ENCODE data around the gene BANF1. TPM values are rescaled to one million over a fixed set of nuclear protein-coding genes. Genes with fewer than 3 reads are reported as not detected.

Gene BANF1
- total and polyA plus RNA-seq, 9 of the 15 experiments (the other 6 are each of a cell fraction or from before 2014, with no cell fraction given), result 108 to 651 (median 263) TPM

- TF ChIP-seq GTF3C2 (IDR thresholded peaks at IDR 0.05; ENCODE audit: borderline replicate concordance, extremely low read depth, insufficient read length), result no peak
- TF ChIP-seq HDGF (IDR thresholded peaks at IDR 0.05), result no peak
- peak; percentile 72 for TF ChIP-seq LCOR (CRISPR knock-in tag; IDR thresholded peaks at IDR 0.05)
- peak; percentile 97 for TF ChIP-seq DIDO1 (tag; IDR thresholded peaks at IDR 0.05; ENCODE audit: low read depth)
- no peak for TF ChIP-seq HMG20B (CRISPR knock-in tag; IDR thresholded peaks at IDR 0.05)
- peak; percentile 46; the same call in 1 of the 2 replicates for TF ChIP-seq SNIP1 (IDR thresholded peaks at IDR 0.05; ENCODE audit: low read depth)
- TF ChIP-seq NONO (IDR thresholded peaks at IDR 0.05; ENCODE audit: low read depth in 2 of 2, low read length in 1 of 2), result 0 out of 4 replicates have a peak, but pooled peaks of 1 of the 2 experiments have one; percentile 11
- TF ChIP-seq SOX6 (IDR thresholded peaks at IDR 0.05), result peak; percentile 71
- peak; percentile 97 for TF ChIP-seq ETV5 (CRISPR knock-in tag; IDR thresholded peaks at IDR 0.05; ENCODE audit: low read depth)
- TF ChIP-seq ZNF347 (CRISPR knock-in tag; IDR thresholded peaks at IDR 0.05; ENCODE audit: low read depth), result no peak
- no peak for TF ChIP-seq FOS (IDR thresholded peaks at IDR 0.05; ENCODE audit: extremely low read depth, insufficient read length)
- peak; percentile 89 for TF ChIP-seq ESRRA (IDR thresholded peaks at IDR 0.05; ENCODE audit: borderline replicate concordance, low read depth)
- peak; percentile 99 for TF ChIP-seq PHF20 (IDR thresholded peaks at IDR 0.05; ENCODE audit: partially characterized antibody)
- TF ChIP-seq PBX2 (CRISPR knock-in tag; IDR thresholded peaks at IDR 0.05; ENCODE audit: low read depth), result no peak
- TF ChIP-seq PBX2 (tag; conservative IDR thresholded peaks at IDR 0.05; ENCODE audit: low read depth), result peak; percentile 43; the same call in 1 of the 2 replicates
- no peak for TF ChIP-seq ZNF217 (CRISPR knock-in tag; IDR thresholded peaks at IDR 0.05)
- TF ChIP-seq ELF4 (CRISPR knock-in tag; IDR thresholded peaks at IDR 0.05), result peak; percentile 66
- TF ChIP-seq SUPT5H (IDR thresholded peaks at IDR 0.05), result peak; percentile 87
- no peak for TF ChIP-seq NUFIP1 (IDR thresholded peaks at IDR 0.05; ENCODE audit: partially characterized antibody)
- no peak for TF ChIP-seq BCL6 (CRISPR knock-in tag; IDR thresholded peaks at IDR 0.05)
- no peak; the same call in 1 of the 2 replicates for TF ChIP-seq PYGO2 (tag; IDR thresholded peaks at IDR 0.05)
- peak; percentile 98 for TF ChIP-seq NR2C2 (CRISPR knock-in tag; IDR thresholded peaks at IDR 0.05)
- TF ChIP-seq NR2C2 (tag; IDR thresholded peaks at IDR 0.05), result peak; percentile 100
- TF ChIP-seq, protein P1, sequence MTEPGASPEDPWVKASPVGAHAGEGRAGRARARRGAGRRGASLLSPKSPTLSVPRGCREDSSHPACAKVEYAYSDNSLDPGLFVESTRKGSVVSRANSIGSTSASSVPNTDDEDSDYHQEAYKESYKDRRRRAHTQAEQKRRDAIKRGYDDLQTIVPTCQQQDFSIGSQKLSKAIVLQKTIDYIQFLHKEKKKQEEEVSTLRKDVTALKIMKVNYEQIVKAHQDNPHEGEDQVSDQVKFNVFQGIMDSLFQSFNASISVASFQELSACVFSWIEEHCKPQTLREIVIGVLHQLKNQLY (CRISPR knock-in tag; conservative IDR thresholded peaks at IDR 0.05), result 0 out of 4 replicates have a peak, but pooled peaks of 1 of the 2 experiments have one; percentile 78
Observed at GRCh38 chr11:66001942-66002647, at the start of gene BANF1, which contains the start of gene EIF1AD (continued).
